ENCODE measurements around the gene ELOVL4.

Gene ELOVL4

GRCh38 chr6:79913369-79913768 is 34.0 kb downstream of the ELOVL4 start:
- DNase-seq (ENCODE audit: low read depth in 3 of 3), result no peak

DNA sequence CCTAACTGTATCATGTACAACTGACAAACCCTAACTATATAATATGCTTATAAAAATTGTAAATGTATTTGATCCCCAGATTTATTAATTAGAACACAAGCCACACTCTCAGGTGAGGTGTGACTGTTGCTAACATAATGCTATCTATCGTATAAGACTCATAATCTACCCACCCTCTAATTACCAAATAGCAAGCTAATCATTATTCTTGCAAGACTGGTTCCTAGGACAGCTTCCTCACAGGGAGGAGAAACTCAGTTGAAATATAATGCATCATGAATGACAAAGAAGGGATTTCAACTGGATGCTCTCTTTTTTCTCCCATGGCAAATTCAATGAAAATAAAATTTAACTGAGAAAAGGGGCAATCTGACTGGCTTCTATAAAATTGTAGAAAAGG is 35.4 kb downstream of the ELOVL4 start:
- DNase-seq (ENCODE audit: low read depth in 3 of 3), result no peak

- no peak for DNase-seq (ENCODE audit: low read depth in 3 of 3)
These were observed 37.8 kb downstream of the ELOVL4 start for GRCh38 chr6:79909517-79909916.

DNA sequence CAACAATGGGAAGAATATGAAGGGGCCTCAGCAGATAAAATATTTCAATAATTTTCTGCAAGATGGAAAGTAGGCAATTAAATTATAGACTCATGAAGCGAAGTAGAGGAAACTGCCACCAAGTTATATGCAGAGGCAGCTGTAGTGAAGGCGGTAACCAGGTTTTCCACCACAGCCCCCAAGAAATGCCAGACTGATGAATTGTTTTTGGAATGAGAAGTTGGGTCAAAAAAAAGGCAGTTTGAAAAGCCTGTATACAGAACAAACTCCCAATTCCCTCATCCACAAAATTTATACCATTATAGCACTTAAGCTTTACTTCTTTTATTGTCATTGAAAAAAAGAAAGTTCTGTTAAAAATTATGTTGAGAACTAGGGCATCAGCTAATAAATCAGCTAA is 45.3 kb downstream of the ELOVL4 start:
- DNase-seq (ENCODE audit: low read depth in 3 of 3), result no peak

- no peak for DNase-seq (ENCODE audit: low read depth in 3 of 3)
These were observed 49.3 kb downstream of the ELOVL4 start for GRCh38 chr6:79898076-79898475.

- no peak for DNase-seq (ENCODE audit: low read depth in 3 of 3)
These were observed 51.3 kb downstream of the ELOVL4 start for GRCh38 chr6:79896075-79896449.

DNA sequence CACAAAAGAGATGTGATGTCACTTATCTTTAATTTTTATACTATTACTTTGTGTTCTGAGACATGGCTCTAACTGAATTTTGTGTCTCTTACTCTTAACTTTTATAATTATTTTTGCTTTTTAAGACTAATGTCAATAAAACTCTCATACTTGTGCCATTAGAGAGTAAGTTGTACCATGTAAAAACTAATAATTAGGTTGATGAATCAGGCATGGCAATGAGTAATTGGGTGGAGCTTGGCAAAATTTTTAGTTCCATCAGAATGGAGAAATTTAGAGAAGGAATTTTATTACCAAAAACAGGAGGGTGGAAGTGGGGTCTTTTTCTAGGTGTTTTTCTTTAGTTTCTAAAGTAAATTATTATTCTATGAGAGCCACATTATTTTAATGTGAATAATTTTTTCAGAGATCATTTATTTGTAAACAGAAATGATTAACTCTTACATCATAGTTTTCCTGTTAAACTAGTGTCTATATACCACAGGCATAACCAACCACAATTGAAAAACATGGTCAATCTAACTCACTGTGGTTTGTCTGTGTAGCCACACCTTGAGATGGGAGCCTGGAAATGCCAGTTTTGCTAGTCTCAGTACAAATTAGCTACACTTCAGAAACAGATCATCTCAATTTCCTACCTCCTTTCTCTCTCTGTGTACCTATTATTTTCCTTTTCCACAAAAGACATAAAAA is 51.8 kb downstream of the ELOVL4 start:
- DNase-seq (ENCODE audit: low read depth in 3 of 3), result no peak

DNA sequence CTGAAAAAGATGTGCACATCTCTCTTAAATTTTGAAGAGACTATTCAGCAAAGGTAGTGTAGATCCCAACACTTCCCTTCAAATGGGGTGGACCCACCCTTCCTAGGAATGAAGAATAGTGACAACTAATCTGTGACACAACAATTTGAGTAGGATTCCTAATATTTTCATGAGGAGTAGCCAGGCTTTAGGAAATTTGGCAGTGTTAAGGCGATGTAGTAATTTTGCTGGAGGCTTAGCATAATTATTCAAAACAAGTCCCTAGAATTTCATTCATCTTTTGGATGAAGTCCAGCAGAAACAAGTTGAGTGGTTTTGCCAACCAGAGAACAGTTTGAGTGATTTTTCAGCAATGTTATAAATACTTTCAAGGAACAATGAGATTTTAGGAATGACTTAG is 52.4 kb downstream of the ELOVL4 start:
- no peak for DNase-seq (ENCODE audit: low read depth in 3 of 3)

DNA sequence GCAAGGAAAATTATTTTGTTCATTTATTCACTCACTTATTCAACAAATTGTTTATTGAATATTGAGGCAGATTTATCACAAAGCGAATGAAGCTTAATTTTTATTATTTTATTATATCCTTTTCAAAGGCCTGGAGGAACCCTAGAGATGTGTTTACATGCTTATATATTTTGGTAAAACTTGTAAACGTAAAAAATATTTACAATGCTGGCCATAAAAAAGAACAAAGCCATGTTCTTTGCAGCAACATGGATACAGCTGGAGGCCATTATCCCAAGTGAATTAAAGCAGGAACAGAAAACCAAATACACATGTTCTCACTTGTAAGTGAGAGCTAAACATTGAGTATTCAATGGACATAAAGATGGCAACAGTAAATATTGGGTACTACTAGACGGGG is 58.8 kb downstream of the ELOVL4 start:
- no peak for DNase-seq (ENCODE audit: low read depth in 3 of 3)

GRCh38 chr6:79878142-79878748 is 69.1 kb downstream of the ELOVL4 start:
- no peak for DNase-seq (ENCODE audit: low read depth in 3 of 3)

- DNase-seq (ENCODE audit: low read depth in 3 of 3), result no peak
These were observed 72.7 kb downstream of the ELOVL4 start for GRCh38 chr6:79874531-79875134.

GRCh38 chr6:79872986-79873385 is 74.4 kb downstream of the ELOVL4 start:
- DNase-seq (ENCODE audit: low read depth in 3 of 3), result no peak

- no peak for DNase-seq (ENCODE audit: low read depth in 3 of 3)
These were observed 75.0 kb downstream of the ELOVL4 start for GRCh38 chr6:79872303-79872702.

DNA sequence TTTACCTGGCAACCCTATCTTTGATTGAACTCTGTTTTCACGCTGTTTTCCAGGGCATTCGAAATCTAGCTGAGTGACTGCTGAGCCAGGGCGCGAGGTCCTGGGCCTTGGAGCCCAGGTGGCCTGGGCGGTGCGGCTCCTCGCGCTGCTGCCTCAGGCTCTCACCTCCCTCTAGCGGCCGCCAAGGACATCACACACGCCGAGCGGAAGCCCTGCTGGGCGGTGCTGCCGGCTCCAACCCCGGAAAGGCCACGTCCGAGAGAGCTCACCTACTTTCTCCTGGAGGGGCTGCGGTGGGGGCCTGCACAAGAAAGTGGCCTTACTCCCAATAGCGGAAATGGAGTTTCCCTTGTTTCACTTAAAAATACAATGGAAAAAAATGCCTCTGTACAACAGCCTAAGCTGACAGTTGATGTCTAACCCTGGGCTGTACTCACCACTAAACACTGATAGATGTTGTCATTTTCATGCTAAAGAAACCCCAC is 77.7 kb downstream of the ELOVL4 start:
- DNase-seq (ENCODE audit: low read depth in 3 of 3), result peak; percentile 62 to 78 (median 64)

GRCh38 chr6:79869184-79869583 is 78.2 kb downstream of the ELOVL4 start:
- DNase-seq (ENCODE audit: low read depth in 3 of 3), result no peak

- peak in 1 of 3 experiments; percentile 4 for DNase-seq (ENCODE audit: low read depth in 3 of 3)
These were observed 79.1 kb downstream of the ELOVL4 start for GRCh38 chr6:79868098-79868722.
